PC-9 (cell line): ENCODE measurements around the gene PGAM1. TPM values are rescaled to one million over a fixed set of nuclear protein-coding genes. Genes with fewer than 3 reads are reported as not detected.
A peak's percentile ranks its signal among the peaks of the same experiment; 100 is the strongest.

Experiments
- BruUV-seq: library from RNA; stranded (reverse); fragments of 400-500 nt; replicated peaks from 2 replicates; lab custom pipeline; 2021; lab: Mats Ljungman, UMichigan
- CTCF ChIA-PET: fragments of 300-600 bp; sonication (Branson Sonifier 250); formaldehyde crosslinking; loops from one replicate; lab custom pipeline; 2022; ENCODE audit warnings: antibody characterized with exemption; lab: Charles Lee
- POLR2A ChIA-PET: fragments of 300-600 bp; sonication (Branson Sonifier 250); formaldehyde crosslinking; loops from one replicate; lab custom pipeline; 2022; ENCODE audit warnings: antibody characterized with exemption; ENCODE audit not compliant: unreplicated experiment; lab: Charles Lee
- DNase-seq, 2 experiments: peaks; one replicate each; pipeline versions ENCODE4 v3.0.0 to v3.0.0-alpha.2; 2015 to 2022; ENCODE audit warnings: mixed read lengths in 1 of 2
- H2AFZ ChIP-seq: fragments of 200-600 bp; sonication (generic); 2 replicates; pipeline ENCODE4 v1.8.1; 2017; ENCODE audit warnings: antibody characterized with exemption
- H3F3A ChIP-seq: fragments of 200-600 bp; sonication (generic); 2 replicates; pipeline ENCODE4 v1.8.1; 2017; ENCODE audit warnings: antibody characterized with exemption, mild to moderate bottlenecking, low read depth; ENCODE audit not compliant: insufficient read depth
- H3K27ac ChIP-seq: fragments of 200-600 bp; sonication (generic); 2 replicates; pipeline ENCODE4 v1.6.1; 2016; ENCODE audit warnings: mixed run types
- H3K27me3 ChIP-seq: fragments of 200-600 bp; sonication (generic); 2 replicates; pipeline ENCODE4 v1.6.1; 2016; ENCODE audit warnings: low read depth, mixed run types; ENCODE audit not compliant: insufficient read depth
- H3K36me3 ChIP-seq: fragments of 200-600 bp; sonication (generic); 2 replicates; pipeline ENCODE4 v1.6.1; 2016; ENCODE audit warnings: low read depth, mixed run types
- H3K4me1 ChIP-seq: fragments of 200-600 bp; sonication (generic); replicated peaks from 2 replicates; pipeline ENCODE4 v1.6.1; 2016; ENCODE audit warnings: mixed run types; ENCODE audit not compliant: insufficient read depth
- H3K4me2 ChIP-seq: fragments of 200-600 bp; sonication (generic); 2 replicates; pipeline ENCODE4 v1.6.1; 2017; ENCODE audit warnings: mixed run types
- H3K4me3 ChIP-seq: fragments of 200-600 bp; sonication (generic); 2 replicates; pipeline ENCODE4 v1.6.1; 2016; ENCODE audit warnings: mixed run types
- H3K79me2 ChIP-seq: fragments of 200-600 bp; sonication (generic); 2 replicates; pipeline ENCODE4 v1.6.1; 2017; ENCODE audit warnings: low read depth, mixed run types
- H3K9me2 ChIP-seq: fragments of 200-600 bp; sonication (generic); 2 replicates; pipeline ENCODE4 v1.8.1; 2017; ENCODE audit warnings: mild to moderate bottlenecking; ENCODE audit not compliant: insufficient read depth
- H3K9me3 ChIP-seq: fragments of 200-600 bp; sonication (generic); 2 replicates; pipeline ENCODE4 v1.8.1; 2016; ENCODE audit warnings: low read depth; ENCODE audit not compliant: insufficient read depth
- H4K20me1 ChIP-seq: fragments of 200-600 bp; sonication (generic); 2 replicates; pipeline ENCODE4 v1.8.1; 2017; ENCODE audit not compliant: insufficient read depth
- EZH2 ChIP-seq: fragments of 200-600 bp; sonication (generic); IDR thresholded peaks from 2 replicates; pipeline ENCODE4 v1.8.0; 2017; ENCODE audit warnings: antibody characterized with exemption, low read depth
- intact Hi-C: fragments of 100-400 bp; cut with micrococcal nuclease; formaldehyde crosslinking; loops from one replicate; pipeline ENCODE4 v1.10.0; 2022; ENCODE audit not compliant: unreplicated experiment
- total RNA-seq: library from RNA; stranded (reverse); gene quantifications from 2 replicates; pipeline ENCODE4 v1.2.3, GENCODE V29; 2021
- TF ChIP-seq, protein P1 (sequence below): fragments of 200-600 bp; sonication (generic); conservative IDR thresholded peaks from 2 replicates; pipeline ENCODE4 v1.6.1; 2017; ENCODE audit warnings: mixed run types, antibody characterized with exemption, mild to moderate bottlenecking, moderate library complexity

PGAM1 gene
- total RNA-seq, 1 experiment from 2014 or later, result 243 TPM

- no peaks in the 10 kb centered on the region for H3K36me3 ChIP-seq
- CTCF ChIA-PET, result no interaction called here
- no peaks in the 10 kb centered on the region for H3K27me3 ChIP-seq
These were observed 16.3 kb downstream of the PGAM1 start for GRCh38 chr10:97442277-97442676.

GRCh38 chr10:97444212-97444611 is 18.2 kb downstream of the PGAM1 start:
- Histone ChIP-seq H3K27ac (no peak overlapping the region), H3K4me3 (no peak overlapping the region), H3K4me1 (peaks cover 30% of the 10 kb centered on the region), H3K9me2 (no peaks in the 10 kb centered on the region), H4K20me1 (no peaks in the 10 kb centered on the region), H3K27me3 (no peaks in the 10 kb centered on the region), H3F3A (peaks cover 3% of the 10 kb centered on the region; the same call in 1 of the 2 replicates), H3K4me2 (peak overlapping the region; percentile 85; the same call in 1 of the 2 replicates), H3K79me2 (peaks cover 37% of the 10 kb centered on the region), H2AFZ (no peak overlapping the region), H3K36me3 (no peaks in the 10 kb centered on the region), H3K9me3 (no peaks in the 10 kb centered on the region)
- BruUV-seq, result no TSS peak
- intact Hi-C loops, result no loop called here
- ChIA-PET CTCF (no interaction called here), POLR2A (no interaction called here)
- no peak for DNase-seq
- TF ChIP-seq EZH2, result no peak

More at GRCh38 chr10:97442277-97442676, 16.3 kb downstream of the PGAM1 start:
- Histone ChIP-seq H3K27ac (no peak overlapping the region), H3K9me2 (no peaks in the 10 kb centered on the region), H3K4me1 (peaks cover 14% of the 10 kb centered on the region), H4K20me1 (no peaks in the 10 kb centered on the region), H3K79me2 (peaks cover 22% of the 10 kb centered on the region), H3K4me3 (no peak overlapping the region), H3F3A (no peaks in the 10 kb centered on the region), H3K9me3 (no peaks in the 10 kb centered on the region), H3K4me2 (no peak overlapping the region), H2AFZ (no peak overlapping the region)
- BruUV-seq, result no TSS peak
- no peak for TF ChIP-seq EZH2
- TF ChIP-seq, protein P1, sequence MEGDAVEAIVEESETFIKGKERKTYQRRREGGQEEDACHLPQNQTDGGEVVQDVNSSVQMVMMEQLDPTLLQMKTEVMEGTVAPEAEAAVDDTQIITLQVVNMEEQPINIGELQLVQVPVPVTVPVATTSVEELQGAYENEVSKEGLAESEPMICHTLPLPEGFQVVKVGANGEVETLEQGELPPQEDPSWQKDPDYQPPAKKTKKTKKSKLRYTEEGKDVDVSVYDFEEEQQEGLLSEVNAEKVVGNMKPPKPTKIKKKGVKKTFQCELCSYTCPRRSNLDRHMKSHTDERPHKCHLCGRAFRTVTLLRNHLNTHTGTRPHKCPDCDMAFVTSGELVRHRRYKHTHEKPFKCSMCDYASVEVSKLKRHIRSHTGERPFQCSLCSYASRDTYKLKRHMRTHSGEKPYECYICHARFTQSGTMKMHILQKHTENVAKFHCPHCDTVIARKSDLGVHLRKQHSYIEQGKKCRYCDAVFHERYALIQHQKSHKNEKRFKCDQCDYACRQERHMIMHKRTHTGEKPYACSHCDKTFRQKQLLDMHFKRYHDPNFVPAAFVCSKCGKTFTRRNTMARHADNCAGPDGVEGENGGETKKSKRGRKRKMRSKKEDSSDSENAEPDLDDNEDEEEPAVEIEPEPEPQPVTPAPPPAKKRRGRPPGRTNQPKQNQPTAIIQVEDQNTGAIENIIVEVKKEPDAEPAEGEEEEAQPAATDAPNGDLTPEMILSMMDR, result no peak
- POLR2A ChIA-PET, result interaction anchor here (0.6 kb wide), 1 partner anchor 19 kb away, joined by 11 read pairs; no protein-coding TSS in a partner anchor
- intact Hi-C loops, result no loop called here
- no peak for DNase-seq

DNA sequence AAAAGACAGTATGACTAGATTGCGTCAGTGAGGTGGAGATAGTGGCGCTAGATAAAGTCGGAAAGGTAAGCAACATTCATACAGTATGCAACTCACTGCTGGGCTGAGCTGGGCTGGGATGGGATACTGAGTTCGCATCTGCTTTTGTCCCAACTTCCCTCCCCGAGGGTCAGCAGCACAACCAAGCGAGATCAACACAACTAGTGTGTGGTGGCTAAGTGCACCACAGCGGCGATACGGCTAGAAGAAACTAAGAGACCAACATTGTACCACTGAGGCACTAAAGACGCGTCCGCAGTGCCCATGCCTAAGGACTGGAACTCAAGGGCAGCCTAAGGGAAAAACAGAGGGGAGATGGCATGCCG is 19.3 kb downstream of the PGAM1 start:
- Histone ChIP-seq H4K20me1 (no peaks in the 10 kb centered on the region), H3K4me3 (peak overlapping the region; percentile 97), H3F3A (peaks cover 3% of the 10 kb centered on the region; the same call in 1 of the 2 replicates), H3K4me1 (peaks cover 30% of the 10 kb centered on the region), H3K9me3 (no peaks in the 10 kb centered on the region), H3K79me2 (peaks cover 44% of the 10 kb centered on the region), H3K36me3 (no peaks in the 10 kb centered on the region), H3K4me2 (peak overlapping the region; percentile 85), H3K9me2 (no peaks in the 10 kb centered on the region), H2AFZ (peak overlapping the region; percentile 99), H3K27me3 (no peaks in the 10 kb centered on the region), H3K27ac (no peak overlapping the region)
- TF ChIP-seq, protein P1, result no peak
- no peak for TF ChIP-seq EZH2
- no peak for DNase-seq
- CTCF ChIA-PET, result no interaction called here
- BruUV-seq, result no TSS peak
- intact Hi-C loops, result loop anchor here (5.0 kb wide), 2 partner anchors 38 to 113 kb away; partner anchors contain the start of gene FRAT2
- POLR2A ChIA-PET, result interaction anchor here (0.6 kb wide), 1 partner anchor 195 kb away, joined by 6 read pairs; the partner anchor contains the start of gene PI4K2A
